Coronary artery (tissue), 2 donors: ENCODE results near the gene KRT37.
"Not testable (repeated sequence)": the region's sequence is repeated elsewhere in the genome, so short reads cannot be mapped to it uniquely, and the experiment has no call there.

Source experiments
- DNase-seq: peaks from one replicate; pipeline ENCODE4 v3.0.0-alpha.2; 2017; ENCODE audit warnings: low spot score
- H3K27ac ChIP-seq, 2 donors: fragments of 200-600 bp; sonication (generic); one replicate each; pipeline ENCODE4 v1.5.1; 2016 to 2019
- H3K4me3 ChIP-seq: fragments of 200-600 bp; sonication (generic); 2 replicates; pipeline ENCODE4 v1.5.1; 2016; ENCODE audit warnings: mild to moderate bottlenecking, moderate library complexity
- TF ChIP-seq, protein P1 (sequence below): fragments of 200-600 bp; sonication (generic); IDR thresholded peaks from one replicate; pipeline ENCODE4 v1.5.1; 2019; ENCODE audit warnings: antibody characterized with exemption

KRT37 gene

DNA sequence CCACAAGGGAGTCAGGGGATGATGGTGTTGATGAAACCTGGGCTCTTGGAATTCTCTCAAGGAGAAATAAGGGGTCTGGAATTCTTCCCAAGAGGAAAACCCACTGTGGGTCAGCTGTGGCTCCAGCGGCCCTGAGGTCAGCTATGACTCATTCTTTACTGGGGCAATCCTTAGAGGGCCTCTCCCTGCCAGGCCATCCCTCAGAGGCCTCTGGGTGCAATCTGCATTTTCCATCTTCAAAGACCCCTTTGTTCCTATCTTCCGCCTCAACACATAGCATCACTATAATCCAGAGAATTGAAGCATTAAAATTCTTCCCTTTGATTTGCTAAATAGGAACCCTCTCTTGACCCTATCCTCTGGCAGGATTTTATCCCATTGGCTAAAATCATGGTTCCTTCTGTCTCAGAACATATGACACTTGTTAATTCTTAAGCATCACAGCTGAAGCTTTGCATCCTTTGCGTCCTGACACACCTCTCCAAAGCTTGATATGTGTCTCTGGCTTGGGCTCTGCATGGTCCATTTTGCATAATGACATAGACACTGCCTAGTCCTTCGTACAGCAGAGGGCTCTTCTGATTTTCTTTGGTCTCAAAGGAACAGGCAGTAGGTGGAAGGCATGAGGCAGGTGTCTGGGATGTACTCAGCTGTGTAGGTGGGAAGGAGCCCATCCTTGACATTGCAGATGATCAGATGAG is 4.4 kb upstream of the KRT37 start:
- DNase-seq: no peak
- Histone ChIP-seq H3K27ac (no peak overlapping the region), H3K4me3 (no peak overlapping the region)
- TF ChIP-seq, protein P1, sequence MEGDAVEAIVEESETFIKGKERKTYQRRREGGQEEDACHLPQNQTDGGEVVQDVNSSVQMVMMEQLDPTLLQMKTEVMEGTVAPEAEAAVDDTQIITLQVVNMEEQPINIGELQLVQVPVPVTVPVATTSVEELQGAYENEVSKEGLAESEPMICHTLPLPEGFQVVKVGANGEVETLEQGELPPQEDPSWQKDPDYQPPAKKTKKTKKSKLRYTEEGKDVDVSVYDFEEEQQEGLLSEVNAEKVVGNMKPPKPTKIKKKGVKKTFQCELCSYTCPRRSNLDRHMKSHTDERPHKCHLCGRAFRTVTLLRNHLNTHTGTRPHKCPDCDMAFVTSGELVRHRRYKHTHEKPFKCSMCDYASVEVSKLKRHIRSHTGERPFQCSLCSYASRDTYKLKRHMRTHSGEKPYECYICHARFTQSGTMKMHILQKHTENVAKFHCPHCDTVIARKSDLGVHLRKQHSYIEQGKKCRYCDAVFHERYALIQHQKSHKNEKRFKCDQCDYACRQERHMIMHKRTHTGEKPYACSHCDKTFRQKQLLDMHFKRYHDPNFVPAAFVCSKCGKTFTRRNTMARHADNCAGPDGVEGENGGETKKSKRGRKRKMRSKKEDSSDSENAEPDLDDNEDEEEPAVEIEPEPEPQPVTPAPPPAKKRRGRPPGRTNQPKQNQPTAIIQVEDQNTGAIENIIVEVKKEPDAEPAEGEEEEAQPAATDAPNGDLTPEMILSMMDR: no peak

DNA sequence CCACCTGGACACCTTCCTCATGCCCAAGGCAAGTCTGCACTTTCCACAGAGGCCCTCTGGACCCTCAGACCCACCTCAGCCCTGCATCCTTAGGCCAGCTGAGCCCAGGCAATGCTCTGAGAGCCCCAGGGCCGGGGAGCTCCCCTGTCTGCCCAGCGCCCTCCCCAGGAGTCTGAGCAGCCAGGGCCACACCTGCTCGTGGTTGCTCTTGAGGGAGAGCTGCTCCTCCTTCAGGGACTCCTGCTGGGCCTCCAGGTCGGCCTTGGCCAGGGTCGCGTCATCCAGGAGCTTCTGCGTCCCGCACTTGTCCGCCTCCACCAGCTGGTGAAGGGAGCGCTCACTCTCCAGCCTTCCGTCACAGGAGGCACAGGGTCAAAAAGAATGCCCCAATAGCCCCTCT is 1.8 kb downstream of the KRT37 start:
- not testable (repeated sequence) for DNase-seq, H3K27ac ChIP-seq, H3K4me3 ChIP-seq

DNA sequence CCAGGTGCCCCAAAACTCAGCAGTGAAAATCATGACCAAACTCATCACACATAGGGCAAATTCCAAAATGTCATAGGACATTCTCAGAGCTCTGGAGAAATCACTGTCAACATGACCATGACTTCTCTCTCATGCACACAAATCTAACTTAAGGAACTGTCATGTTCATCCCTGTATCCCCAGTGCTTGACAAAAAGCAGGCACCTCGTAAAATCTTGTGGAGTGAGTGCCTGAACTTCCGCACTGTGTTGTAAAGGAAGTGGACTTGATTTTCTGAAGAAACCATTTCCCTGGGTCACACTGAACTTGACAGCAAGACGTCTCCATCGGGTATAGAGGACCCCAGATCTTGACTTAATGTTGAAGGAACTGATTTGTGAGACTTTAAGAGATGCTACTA is 2.8 kb downstream of the KRT37 start:
- Histone ChIP-seq H3K27ac (no peak overlapping the region), H3K4me3 (no peak overlapping the region)
- TF ChIP-seq, protein P1: no peak
- no peak for DNase-seq

DNA sequence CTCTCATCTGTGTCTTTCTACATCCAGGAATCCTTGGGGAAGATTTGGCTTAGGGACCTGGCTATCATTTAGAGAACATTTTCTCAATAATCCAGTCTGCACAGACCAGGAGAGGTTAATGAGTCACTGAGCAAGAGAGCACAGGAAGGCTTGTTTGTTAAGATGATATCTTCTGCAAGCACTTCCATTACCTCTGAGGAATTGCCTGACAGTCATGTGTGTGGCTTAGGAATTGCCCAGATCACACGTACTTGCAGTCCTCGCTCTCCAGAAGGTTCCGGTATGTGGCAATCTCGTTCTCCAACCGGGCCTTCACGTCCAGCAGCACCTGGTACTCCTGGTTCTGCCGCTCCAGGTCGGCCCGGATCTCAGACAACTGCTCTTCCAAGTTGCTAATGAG is 3.3 kb downstream of the KRT37 start:
- Histone ChIP-seq H3K27ac (no peak overlapping the region), H3K4me3 (no peak overlapping the region)
- no peak for DNase-seq
- TF ChIP-seq, protein P1: no peak

DNA sequence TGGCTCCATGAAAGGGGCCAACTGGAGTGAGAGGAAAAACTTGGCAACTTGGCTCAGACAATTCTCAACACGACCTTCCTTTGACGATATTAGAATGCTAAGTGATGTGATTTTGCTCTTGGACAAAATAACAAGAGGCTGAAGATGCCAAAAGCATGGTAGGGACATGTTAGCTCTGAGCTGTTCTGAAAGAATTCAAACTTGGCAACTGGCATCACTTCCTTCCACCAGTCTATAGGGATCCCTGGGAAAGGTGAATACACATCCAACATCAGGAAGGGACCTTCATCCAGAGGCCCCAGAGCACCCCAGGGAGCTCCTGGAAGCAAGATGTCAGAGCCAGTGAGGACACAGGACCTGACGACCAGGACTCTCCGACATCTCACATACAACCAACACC is 4.3 kb downstream of the KRT37 start:
- Histone ChIP-seq H3K27ac (no peak overlapping the region), H3K4me3 (no peak overlapping the region)
- TF ChIP-seq, protein P1: no peak
- DNase-seq: no peak

DNA sequence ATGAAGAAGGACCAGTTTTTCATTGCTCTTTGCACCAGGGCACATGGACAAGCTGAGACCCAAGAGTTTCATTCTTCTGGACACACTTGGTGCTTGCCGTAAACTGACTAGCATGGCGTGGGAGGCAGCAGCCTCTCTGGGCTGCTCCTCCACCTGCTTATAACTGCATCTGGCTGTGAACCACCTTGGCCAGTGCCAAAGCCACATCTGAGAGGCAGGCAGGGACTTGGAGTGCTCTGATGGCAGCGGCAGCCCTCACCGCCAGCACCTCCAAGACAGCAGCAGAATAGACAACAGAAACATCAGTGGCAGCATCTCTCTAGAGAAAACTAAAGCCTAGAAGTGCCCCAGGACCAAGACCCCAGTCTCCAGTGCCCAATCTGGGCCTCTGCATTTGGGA is 4.7 kb downstream of the KRT37 start:
- no peak overlapping the region for H3K27ac ChIP-seq
- TF ChIP-seq, protein P1: no peak
- no peak overlapping the region for H3K4me3 ChIP-seq
- no peak for DNase-seq

DNA sequence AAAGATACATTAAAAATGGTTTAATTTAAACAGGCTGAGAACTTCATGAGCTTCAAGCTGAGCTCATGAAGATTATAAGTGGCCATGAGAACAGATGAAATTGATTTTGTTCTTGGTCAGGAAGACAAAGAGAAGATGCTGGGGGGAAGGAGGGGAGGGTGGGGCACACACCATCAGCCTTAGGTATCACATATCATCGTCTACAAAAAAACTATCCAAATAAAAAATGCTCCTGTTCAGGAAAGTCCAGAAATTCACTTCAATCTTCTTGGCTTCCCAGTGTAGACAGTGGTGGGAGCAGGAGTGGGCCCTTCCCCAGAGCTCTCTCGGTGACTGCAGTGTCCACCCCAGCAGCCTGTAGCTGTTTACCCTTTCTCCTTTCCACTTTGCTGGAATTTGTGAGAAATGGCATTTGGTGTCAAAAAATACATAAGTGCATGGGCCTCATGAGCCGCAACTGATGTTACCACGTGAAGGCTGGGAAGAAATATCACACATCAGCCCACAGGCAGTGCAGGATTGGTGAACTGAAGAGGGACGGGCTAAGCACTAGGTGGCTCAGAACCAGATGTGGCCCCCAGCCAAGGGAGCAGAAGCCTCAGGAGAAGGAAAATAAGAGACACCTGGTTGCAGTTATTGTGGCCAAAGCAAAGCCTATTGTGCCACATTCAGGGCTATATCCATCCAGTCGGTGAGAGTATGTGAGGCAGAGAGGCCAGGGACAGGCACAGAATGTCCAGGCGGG is 6.1 kb downstream of the KRT37 start:
- Histone ChIP-seq H3K27ac (no peak overlapping the region), H3K4me3 (no peak overlapping the region)
- no peak for DNase-seq
- TF ChIP-seq, protein P1: no peak
